Astrocyte of the cerebellum (primary cell): ENCODE results near the gene PTPN7.

Experiments used
- DNase-seq: peaks from one replicate; pipeline ENCODE4 v3.0.0-alpha.2; 2011; ENCODE audit warnings: low read depth
- H3K4me3 ChIP-seq: 2 replicates; pipeline ENCODE4 v1.5.1; 2011; ENCODE audit warnings: mild to moderate bottlenecking, low read depth, low read length, moderate library complexity
- in situ Hi-C: cut with HindIII; loops from 2 replicates; pipeline ENCODE4 v1.10.0; 2017; ENCODE audit warnings: low sequenced_read_pairs
- TF ChIP-seq, protein P1 (sequence below): IDR thresholded peaks from 2 replicates; pipeline ENCODE4 v1.5.1; 2012; ENCODE audit warnings: low read length, low read depth, moderate library complexity, mild to moderate bottlenecking; ENCODE audit errors: missing control alignments

Gene PTPN7

DNA sequence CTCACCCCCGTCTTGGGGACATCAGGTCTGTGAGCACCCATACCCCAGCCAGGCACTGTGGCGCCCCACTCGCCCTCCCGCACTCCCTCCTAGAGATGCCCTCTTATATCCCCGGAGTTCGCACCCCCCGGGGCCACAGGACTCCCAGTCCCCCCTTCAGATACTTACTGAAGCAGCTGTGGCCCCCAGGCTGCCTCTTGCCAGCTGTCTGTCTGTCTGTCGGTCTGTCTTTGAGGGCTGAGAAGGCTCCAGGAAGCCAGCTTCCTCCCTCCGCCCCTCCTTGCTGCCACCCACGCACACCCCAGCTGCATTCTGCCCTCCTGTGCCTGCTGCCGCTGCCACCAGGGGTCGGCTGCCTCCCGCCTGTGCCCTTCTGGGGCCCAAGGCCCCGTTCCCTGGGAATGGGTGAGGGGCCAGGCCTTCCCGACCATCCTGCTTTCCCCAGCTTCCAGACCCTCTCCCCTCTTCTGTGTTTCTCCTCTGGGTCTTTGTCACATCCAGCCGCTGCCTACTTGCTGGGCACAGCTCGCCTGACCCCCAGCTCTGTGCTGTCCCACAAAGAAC is at the start of gene PTPN7:
TSS of gene PTPN7 (minus strand) at position 226 of the 564 bp plus-strand sequence. CDS start 1,200 bp downstream, outside the sequence.
- H3K4me3 ChIP-seq = no peak within 1 kb of the TSS
- in situ Hi-C loops = no loop called here
- TF ChIP-seq, protein P1, sequence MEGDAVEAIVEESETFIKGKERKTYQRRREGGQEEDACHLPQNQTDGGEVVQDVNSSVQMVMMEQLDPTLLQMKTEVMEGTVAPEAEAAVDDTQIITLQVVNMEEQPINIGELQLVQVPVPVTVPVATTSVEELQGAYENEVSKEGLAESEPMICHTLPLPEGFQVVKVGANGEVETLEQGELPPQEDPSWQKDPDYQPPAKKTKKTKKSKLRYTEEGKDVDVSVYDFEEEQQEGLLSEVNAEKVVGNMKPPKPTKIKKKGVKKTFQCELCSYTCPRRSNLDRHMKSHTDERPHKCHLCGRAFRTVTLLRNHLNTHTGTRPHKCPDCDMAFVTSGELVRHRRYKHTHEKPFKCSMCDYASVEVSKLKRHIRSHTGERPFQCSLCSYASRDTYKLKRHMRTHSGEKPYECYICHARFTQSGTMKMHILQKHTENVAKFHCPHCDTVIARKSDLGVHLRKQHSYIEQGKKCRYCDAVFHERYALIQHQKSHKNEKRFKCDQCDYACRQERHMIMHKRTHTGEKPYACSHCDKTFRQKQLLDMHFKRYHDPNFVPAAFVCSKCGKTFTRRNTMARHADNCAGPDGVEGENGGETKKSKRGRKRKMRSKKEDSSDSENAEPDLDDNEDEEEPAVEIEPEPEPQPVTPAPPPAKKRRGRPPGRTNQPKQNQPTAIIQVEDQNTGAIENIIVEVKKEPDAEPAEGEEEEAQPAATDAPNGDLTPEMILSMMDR = no peak
- no peak for DNase-seq

DNA sequence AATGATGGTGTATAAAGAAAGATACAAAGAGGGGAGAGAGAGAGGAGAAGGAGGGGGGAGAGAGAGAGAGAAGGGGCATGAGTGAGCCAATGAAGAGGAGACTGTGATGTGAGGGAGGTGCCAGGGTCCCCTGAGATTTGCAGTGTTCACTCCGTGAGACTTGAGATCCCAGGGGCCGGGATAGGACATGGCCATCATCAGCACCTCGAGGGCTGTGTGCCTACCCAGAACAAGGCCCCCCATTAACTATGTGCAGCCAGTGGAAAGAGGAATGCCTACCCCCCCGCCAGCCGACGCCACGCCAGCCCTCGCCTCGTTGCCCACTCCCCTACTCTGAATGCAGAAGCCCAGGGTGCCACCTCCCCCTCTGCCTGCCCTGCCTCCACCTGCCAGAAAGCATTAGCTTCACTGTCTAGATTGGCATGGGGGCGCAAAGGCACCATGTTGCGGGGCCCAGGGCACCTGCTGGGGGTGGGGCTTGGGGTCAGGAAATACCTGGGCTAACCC is 48.0 kb upstream of the PTPN7 start:
- in situ Hi-C loops = loop anchor here (10.0 to 25.0 kb wide), 2 partner anchors 106 to 504 kb away; partner anchors contain the start of gene SYT2
- no peak overlapping the region for H3K4me3 ChIP-seq
- DNase-seq = no peak
- TF ChIP-seq, protein P1 = no peak

DNA sequence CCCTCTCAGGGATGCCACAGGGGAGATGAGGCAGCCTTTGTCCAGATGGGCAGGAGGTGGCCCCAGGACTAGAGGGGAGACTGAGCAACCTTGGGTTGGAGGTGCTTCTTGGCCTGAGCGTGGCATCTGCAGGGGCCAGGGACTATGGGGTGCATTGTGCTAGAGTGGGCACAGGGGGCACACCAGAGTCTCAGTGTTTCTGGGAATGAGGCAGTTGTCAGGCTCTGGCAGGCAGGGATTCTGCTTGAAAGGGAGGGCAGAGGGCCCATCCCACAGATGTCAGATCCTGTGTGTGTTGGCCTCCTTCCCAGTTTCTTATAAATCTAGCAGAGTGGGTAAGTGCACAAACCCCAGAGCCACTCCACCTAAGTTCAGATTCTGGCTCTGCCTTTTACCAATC is 46.9 kb upstream of the PTPN7 start:
- DNase-seq = peak; percentile 79
- H3K4me3 ChIP-seq = no peak overlapping the region
- in situ Hi-C loops = loop anchor here (10.0 to 25.0 kb wide), 2 partner anchors 108 to 505 kb away; partner anchors contain the start of gene SYT2
- TF ChIP-seq, protein P1 = peak; percentile 49

DNA sequence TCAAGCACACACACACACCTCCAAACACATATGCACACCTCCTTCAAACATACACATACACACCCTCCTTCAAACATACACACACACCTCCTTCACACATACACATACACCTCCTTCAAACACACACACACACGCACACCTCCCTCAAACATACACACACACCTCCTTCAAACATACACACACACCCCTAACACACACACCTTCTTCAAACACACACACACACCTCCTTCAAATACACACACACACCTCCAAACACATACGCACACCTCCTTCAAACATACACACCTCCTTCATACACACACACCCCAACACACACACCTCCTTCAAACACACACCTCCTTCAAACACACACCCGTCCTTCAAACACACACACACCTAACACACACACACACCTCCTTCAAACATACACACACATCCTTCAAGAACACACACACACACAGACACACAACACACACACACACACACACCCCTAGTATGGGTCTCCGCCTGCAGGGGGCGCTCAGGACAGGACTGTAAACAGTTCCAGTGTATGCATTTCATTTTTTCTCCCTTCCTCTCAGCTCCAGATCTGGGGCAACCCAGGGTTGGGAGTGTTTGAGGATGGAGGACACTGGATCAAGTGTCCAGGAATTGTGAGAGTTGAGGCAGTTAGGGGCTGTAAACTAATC is 45.3 kb upstream of the PTPN7 start:
- in situ Hi-C loops = loop anchor here (10.0 to 25.0 kb wide), 2 partner anchors 109 to 507 kb away; partner anchors contain the start of gene SYT2
- no peak overlapping the region for H3K4me3 ChIP-seq
- TF ChIP-seq, protein P1 = peak; percentile 23
- DNase-seq = no peak

DNA sequence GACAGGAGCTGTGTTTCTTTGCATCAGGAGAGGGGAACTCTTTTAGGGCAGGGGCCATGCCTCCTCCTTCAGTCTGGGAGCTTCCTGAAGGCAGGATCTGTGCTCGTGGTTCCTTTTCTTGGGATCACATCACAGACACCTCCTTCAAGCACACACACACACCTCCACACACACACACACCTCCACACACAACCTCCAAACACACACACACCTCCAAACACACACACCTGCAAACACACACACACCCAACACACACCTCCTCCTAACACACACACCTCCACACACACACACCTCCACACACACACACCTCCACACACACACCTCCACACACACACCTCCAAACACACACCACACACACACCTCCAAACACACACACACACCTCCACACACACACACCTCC is 43.7 kb upstream of the PTPN7 start:
- DNase-seq = no peak
- in situ Hi-C loops = loop anchor here (10.0 to 25.0 kb wide), 2 partner anchors 111 to 508 kb away; partner anchors contain the start of gene SYT2
- TF ChIP-seq, protein P1 = no peak
- H3K4me3 ChIP-seq = no peak overlapping the region

DNA sequence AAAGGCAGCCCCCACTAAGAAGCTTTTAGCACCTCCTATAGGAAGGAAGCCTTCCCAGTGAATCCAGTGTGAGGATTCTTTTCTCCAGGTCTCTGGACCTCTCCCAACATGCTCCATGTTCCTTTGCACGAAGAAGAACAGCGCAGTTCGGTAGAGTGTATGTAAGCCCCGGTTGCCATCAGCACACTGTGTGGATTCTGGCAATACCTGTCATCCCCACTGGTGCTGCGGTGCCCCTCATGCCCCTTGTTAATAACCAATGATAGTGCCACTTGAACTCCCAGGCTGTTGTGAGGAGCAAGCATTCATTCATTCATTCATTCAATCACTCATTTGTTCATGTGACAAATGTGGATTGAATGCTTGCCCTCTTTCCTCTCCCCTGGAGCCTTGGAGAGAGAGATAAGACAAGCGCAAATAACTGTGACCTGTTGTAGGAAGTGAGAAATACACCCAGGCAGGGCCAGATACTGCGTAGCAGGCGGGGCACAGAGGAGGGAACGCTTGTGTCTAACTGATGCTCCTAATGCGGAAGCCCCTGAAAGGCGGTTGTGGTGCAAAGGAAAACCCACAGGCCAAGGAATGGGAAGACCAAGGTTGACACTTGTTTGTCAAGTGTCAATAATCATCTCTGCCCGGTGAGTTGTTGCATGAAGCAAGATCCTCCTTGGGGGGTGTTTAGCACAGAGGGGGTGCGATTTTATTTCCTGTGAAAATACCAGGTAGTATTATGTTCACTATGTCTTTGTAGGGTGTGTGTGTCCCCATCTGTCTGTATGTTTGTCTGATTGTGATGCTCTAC is 43.0 kb upstream of the PTPN7 start:
- TF ChIP-seq, protein P1 = no peak
- DNase-seq = no peak
- H3K4me3 ChIP-seq = no peak overlapping the region
- in situ Hi-C loops = loop anchor here (10.0 to 25.0 kb wide), 2 partner anchors 111 to 509 kb away; partner anchors contain the start of gene SYT2
